ENCODE results near the gene CD55.

DNA sequence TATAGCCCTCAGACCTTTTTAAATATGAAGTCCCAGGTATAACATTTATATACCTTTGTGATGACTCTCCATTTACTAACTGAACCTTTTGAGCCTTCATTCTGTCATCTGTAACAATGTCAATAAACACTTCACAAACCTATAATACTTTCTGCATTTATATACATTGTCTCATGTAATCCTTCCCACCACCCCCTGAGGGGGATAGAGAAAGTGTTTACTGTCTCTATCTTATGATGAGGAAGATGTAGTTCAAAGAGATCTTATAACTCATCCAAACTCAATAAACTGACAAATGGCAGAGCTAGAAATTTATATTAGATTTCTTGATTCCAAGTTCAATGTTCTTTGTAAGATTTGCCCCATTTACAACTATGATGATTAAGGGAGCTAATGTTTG lies 84.3 kb downstream of the CD55 start:
- TF ChIP-seq POLR2A (IDR thresholded peaks at IDR 0.05) (no peak), POLR2AphosphoS5 (IDR thresholded peaks at IDR 0.05) (no peak), EP300 (IDR thresholded peaks at IDR 0.05) (no peak)
- TF ChIP-seq, protein P1, sequence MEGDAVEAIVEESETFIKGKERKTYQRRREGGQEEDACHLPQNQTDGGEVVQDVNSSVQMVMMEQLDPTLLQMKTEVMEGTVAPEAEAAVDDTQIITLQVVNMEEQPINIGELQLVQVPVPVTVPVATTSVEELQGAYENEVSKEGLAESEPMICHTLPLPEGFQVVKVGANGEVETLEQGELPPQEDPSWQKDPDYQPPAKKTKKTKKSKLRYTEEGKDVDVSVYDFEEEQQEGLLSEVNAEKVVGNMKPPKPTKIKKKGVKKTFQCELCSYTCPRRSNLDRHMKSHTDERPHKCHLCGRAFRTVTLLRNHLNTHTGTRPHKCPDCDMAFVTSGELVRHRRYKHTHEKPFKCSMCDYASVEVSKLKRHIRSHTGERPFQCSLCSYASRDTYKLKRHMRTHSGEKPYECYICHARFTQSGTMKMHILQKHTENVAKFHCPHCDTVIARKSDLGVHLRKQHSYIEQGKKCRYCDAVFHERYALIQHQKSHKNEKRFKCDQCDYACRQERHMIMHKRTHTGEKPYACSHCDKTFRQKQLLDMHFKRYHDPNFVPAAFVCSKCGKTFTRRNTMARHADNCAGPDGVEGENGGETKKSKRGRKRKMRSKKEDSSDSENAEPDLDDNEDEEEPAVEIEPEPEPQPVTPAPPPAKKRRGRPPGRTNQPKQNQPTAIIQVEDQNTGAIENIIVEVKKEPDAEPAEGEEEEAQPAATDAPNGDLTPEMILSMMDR (IDR thresholded peaks at IDR 0.05): no peak

Measured in suprapubic skin (tissue), 4 donors.